HG03045 (cell line): ENCODE results near the gene ANKRD63.

Experiments
- ATAC-seq: cut with Tn5 transposase; IDR thresholded peaks from one replicate; pipeline ENCODE4 v1.9.1; 2021; ENCODE audit warnings: mild to moderate bottlenecking, moderate library complexity; ENCODE audit not compliant: unreplicated experiment

The ANKRD63 gene

DNA sequence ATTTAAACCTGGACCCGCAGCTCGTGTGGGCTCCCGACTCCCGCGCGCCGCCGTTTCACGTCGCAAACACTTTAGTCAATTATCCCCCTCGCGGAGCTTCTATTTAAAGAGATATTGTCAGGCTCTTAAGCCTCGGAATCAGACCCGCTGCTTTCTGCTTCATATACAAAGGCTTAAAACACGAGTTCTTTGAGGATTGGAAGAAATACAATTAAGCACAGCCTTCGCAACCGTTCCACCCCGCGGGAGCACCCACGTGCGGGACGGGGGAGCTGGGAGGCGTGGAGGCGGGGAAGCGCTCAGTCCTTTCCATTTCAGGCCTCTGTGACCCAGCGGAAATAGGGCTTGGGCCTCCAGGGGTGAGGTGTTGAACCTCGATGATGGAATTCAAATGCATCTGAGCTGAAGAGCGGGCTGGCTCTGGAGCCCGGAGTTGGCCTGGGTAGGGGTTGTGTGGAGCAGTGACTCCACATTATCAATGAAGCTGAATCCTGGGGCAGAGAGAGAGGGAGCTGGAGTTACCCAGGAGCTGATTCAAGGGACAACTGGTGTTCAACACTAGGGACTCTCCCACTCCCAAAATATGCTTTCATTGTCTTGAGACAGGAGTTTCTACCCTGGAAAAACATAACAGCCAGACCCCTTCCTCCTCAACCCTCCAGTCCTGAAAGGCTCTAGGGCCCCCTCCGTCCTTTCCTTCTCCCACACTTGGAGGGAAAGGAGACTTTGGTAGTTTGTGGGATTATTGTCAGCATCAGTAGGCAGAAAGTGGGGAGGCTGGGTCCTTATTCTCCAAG lies 2.4 kb downstream of the ANKRD63 start:
- no peak for ATAC-seq

- no peak for ATAC-seq
Observed at GRCh38 chr15:40279437-40280141, 3.3 kb downstream of the ANKRD63 start.

- no peak for ATAC-seq
Observed at GRCh38 chr15:40278026-40278425, 4.8 kb downstream of the ANKRD63 start.

GRCh38 chr15:40277471-40277870 lies 5.4 kb downstream of the ANKRD63 start:
- no peak for ATAC-seq

DNA sequence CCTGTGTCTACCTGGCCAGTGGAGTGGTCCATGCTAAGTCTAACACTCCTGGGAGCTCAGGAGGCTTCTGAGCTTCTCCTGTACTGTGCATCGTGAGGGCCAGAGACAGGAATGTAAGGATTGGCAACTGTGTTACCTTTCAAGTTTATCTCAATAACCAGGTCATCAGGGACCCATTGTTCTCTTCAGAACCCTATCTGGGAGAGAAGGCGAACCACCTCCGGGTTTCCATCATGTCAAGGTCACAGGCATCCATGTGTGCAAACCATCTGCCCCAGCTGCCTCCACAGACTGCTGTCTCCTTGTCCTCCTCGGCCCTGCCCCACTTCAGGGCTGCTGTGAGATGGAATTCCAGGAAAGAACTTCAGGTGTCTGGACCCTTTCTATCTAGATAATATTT lies 5.9 kb downstream of the ANKRD63 start:
- no peak for ATAC-seq

DNA sequence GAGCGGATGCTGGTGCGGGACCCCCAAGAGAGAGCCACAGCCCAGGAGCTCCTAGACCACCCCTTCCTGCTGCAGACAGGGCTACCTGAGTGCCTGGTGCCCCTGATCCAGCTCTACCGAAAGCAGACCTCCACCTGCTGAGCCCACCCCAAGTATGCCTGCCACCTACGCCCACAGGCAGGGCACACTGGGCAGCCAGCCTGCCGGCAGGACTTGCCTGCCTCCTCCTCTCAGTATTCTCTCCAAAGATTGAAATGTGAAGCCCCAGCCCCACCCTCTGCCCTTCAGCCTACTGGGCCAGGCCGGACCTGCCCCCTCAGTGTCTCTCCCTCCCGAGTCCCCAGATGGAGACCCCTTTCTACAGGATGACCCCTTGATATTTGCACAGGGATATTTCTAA lies 6.9 kb downstream of the ANKRD63 start:
- no peak for ATAC-seq

- no peak for ATAC-seq
Observed at GRCh38 chr15:40275523-40275922, 7.3 kb downstream of the ANKRD63 start.

DNA sequence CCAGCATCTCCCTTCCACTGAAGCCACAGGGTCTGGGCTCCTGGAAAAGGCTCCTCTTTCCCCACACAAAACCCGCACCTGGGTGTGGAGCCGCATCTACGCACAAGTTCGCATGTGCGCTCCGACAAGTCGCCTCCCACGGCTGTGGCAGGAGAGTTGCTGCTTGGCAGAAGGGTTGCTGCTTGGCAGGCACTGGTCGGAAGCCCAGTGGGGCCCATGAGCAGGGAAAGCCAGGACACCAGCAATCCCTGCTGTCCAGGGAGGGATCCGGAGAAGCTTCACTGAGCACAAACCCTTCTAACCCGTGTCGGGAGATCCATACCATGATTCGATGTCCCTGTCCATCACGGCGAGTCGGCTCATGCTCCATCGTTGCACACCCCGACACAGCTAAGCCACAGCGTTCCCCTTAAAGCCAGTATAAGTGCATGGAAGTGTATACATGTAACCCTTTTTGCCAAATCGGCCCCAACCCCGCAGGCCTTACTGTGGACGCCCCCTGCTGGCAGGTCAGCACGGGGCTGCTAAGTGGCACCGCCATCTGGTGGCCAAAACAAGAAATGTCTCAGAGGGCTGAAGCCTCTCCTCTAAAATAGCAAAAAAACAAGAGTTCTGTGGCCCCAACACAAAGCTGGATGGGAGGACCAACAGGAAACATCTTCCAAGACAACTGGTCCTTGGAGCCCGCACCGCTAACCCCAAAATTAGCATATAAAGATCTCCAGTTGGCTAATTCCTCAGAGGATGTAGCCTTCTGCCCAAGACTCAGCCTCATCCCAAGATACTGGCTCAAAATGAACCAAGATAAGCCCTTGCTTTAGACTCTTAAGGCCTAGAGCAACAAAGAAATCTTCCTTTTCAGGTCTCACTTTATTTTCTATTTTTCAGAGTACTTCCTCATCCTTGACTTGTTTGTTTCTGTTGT lies 8.3 kb downstream of the ANKRD63 start:
- no peak for ATAC-seq

DNA sequence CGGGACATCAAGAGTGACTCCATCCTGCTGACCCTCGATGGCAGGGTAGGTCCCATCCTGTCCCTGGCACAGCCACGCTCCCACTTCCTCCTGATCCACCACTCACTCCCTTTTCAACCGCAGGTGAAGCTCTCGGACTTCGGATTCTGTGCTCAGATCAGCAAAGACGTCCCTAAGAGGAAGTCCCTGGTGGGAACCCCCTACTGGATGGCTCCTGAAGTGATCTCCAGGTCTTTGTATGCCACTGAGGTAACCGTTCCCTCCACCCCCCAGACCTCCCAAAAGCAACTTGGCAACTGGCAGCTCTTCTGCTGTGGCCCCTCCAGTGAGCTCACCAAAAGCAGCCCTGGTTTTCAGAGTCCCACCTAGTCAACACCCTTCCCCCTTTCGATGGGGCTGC lies 9.4 kb downstream of the ANKRD63 start:
- ATAC-seq = no peak

- ATAC-seq = no peak
Observed at GRCh38 chr15:40272485-40273056, 10.3 kb downstream of the ANKRD63 start.

DNA sequence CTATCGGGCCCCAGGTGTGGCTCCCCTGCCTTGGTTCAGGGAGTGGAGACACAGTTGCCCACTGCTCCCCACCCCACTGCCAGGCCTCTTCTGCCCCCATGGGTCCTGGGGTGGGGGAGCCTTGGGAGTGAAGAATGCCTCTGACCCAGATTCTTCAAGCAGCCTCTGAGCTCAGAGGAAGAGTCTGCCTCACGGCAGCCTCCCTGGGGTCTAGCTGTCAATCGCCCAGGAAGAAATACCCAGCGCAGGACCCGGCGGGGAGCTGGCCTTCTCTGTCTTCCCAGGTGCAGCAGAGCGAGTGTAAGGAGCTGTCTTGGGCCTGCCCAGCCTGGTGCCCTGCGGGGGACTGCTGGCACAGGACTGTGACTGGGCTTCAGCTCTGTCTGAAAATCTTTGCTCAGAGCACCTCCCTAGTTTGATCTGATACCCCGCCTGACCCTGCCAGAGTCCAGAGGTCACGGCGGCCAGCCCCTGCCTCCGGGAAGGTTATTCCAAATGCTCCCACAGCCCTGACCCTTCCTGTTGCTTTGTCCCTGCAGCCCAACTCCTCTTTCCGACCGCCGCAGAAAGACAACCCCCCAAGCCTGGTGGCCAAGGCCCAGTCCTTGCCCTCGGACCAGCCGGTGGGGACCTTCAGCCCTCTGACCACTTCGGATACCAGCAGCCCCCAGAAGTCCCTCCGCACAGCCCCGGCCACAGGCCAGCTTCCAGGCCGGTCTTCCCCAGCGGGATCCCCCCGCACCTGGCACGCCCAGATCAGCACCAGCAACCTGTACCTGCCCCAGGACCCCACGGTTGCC lies 11.0 kb downstream of the ANKRD63 start:
- ATAC-seq = no peak

DNA sequence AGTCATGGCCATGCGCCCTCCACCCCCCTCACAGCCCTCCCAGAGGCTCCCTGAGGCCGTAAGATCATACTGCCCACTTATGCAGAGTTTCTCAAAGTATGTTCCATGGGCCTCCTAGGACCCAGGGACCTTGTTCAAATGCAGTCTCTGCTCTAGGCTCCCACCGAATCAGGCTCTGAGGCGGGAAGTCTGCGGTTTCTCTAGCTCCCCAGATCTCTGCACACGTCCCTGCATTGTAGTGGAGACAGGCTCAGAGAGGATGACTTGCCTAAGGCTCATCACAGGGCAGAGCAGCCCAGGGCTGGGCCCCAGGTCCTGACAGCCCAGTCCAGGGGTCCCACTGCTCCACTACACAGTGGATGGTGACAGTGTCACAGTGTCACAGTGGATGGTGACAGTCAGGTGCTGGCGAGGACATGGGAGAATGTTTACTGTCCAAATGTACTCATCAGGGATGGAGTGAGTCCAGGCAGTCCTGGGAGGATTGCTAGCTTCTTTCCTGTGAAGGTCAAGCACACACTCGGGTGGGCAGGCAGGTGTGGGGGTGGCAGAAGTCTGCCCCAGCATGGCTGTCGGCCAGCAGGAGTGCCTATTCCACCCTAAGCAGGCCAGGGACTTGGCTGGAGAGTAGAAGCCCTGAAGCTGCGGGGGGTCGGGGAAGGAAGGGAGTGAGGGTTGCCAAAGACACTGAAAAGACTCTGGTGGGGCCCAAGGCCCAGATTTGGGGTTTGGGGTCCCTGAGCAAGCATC lies 12.4 kb downstream of the ANKRD63 start:
- ATAC-seq = no peak

GRCh38 chr15:40269604-40270003 lies 13.3 kb downstream of the ANKRD63 start:
- no peak for ATAC-seq

- no peak for ATAC-seq
Observed at GRCh38 chr15:40267670-40268069, 15.2 kb downstream of the ANKRD63 start.

- no peak for ATAC-seq
Observed at GRCh38 chr15:40266828-40267304, 16.0 kb downstream of the ANKRD63 start.

DNA sequence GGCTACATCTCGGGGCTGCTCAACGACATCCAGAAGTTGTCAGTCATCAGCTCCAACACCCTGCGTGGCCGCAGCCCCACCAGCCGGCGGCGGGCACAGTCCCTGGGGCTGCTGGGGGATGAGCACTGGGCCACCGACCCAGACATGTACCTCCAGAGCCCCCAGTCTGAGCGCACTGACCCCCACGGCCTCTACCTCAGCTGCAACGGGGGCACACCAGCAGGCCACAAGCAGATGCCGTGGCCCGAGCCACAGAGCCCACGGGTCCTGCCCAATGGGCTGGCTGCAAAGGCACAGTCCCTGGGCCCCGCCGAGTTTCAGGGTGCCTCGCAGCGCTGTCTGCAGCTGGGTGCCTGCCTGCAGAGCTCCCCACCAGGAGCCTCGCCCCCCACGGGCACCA lies 17.0 kb downstream of the ANKRD63 start:
- ATAC-seq = no peak

DNA sequence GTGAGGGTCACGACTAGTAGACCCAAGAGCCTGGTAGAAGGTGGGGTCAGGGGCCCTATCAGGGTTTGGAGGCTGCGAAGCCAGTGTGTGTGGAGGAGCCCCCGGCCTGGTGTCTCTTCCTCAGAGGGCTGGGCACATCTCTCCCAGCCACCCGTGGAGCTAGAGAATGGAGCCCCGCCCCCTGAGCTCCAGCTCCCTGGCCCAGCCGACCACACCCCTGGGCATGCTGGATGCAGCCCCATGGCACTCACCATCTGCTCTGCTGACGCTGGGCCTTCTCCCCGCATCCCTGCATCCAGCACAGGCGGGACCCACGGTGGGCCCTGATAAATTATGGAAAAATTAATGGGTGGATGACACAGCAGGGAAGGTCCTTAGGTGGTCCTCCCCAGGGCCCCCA lies 17.5 kb downstream of the ANKRD63 start:
- ATAC-seq = no peak

DNA sequence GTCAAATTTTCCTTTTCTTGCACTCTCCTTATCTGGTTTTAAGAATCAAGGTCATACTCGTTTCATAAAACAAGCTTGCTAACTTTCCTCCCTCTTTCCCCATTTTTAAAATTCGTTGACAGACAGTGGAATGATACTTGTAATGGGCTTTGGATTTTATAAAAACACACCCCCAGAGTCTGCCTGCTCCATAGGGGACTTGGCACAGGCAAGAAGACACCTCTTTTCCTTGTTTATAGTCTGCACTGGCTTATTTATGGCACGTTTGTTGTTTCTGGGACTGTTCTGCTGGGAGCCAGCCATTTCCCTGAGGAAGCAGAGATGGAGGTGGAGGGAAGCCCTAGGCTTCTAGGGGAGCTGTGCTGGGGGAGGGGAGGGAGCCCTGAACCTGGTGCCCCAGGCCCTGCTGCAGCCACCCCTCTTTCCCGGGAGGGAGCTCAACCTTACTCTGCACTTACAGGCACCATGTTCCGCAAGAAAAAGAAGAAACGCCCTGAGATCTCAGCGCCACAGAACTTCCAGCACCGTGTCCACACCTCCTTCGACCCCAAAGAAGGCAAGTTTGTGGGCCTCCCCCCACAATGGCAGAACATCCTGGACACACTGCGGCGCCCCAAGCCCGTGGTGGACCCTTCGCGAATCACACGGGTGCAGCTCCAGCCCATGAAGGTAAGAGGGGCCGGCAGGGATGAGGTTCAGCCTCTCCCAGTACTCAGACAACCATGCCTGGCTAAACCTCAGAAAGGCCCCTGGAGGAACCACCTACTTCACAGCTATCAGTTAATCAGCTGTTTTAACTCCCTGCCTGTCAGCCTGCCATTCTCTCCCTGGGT lies 18.3 kb downstream of the ANKRD63 start:
- no peak for ATAC-seq
